Activated CD4-positive, alpha-beta T cell treated with anti-CD3 and anti-CD28 coated beads, Interleukin-2, amount 50 U/mL, for 48 hours (primary cell): Measurements from ENCODE around the gene CCHCR1.
A peak's percentile ranks its signal among the peaks of the same experiment; 100 is the strongest.

ENCODE experiments used
- DNase-seq, 2 experiments: peaks; one replicate each; pipeline ENCODE4 v3.0.0-alpha.2; 2020

CCHCR1 gene

GRCh38 chr6:31161216-31162126 lies 3.9 kb upstream of the CCHCR1 start:
- no peak for DNase-seq

- DNase-seq: peak; percentile 38 to 40
These were observed 1.6 kb upstream of the CCHCR1 start for GRCh38 chr6:31158863-31159855.

DNA sequence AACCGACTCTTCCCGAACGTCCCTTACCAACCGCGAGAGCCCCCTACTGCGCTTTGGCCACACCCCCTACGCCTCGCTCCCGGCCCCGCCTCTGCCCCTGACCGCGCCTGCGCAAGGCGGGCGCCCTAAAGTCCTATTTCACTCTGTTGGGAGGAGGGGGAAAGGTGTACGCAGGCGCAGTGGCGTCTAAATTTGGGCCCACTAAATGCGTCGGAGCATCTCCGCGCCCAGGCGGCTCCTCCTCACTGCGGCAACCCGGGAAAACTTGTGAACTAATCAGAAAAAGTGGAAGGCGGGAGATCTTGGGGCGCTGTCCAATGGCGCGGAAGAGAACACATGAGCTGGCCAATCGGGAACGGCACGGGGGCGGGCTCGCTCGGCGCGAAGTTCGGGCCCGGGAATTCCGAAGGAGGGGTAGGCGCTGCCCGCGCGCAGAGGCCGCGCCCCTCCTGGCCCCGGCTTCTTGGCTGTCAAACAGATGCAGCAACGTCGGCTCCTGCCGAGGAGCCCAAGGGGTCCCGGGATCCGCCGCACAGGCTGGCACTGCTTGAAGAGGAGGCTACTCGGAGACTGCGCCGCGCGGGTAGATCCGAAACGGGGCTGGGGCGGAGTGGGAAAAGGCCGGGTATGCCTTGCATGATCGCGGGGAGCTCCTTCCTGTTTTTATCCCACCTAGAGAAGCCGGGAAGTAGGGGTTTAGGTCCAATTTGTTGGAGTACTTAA lies 699 bp upstream of the CCHCR1 start, which contains the start of gene TCF19:
TCF19 (plus strand) TSS at position 450 of the 723 bp plus-strand sequence. CDS start 881 bp downstream, outside the sequence.
- DNase-seq: peak; percentile 99

GRCh38 chr6:31156641-31157040 lies 961 bp downstream of the CCHCR1 start:
- no peak for DNase-seq

GRCh38 chr6:31154436-31154835 lies 3.2 kb downstream of the CCHCR1 start:
- no peak for DNase-seq

GRCh38 chr6:31152781-31153180 lies 4.8 kb downstream of the CCHCR1 start:
- no peak for DNase-seq

DNA sequence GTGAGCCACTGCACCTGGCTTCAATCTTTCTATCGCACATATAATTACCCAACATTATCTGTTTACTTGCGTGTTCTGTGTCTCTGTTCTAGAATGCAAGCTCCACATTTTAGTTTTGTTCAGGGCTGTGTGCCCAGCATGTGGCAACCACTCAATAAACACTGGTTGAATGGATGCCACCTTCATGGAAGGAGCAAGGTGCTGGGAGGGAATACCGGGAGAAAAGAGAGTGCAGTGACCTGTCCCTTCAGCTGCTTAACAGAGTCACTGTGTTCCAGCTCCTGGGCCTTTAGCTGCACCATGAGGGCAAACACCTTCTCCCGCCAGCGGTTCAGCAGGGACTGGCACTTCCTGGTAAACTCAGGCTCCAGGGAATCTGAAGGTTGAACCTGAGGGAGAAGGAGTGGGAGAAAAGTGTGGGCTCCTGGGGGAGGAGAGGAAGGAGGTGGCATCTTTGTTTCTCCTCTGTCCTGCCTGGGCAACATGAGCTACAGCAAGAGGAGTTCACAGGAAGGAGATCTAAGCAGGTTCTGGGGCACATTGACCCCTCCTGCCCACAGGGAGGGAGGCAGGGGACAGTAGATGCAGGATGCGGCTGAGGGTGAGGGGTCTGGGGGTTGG lies 7.7 kb downstream of the CCHCR1 start:
- DNase-seq: no peak

- no peak for DNase-seq
These were observed 12.2 kb downstream of the CCHCR1 start for GRCh38 chr6:31145386-31145785.

GRCh38 chr6:31144970-31145340 lies 12.6 kb downstream of the CCHCR1 start:
- no peak for DNase-seq

DNA sequence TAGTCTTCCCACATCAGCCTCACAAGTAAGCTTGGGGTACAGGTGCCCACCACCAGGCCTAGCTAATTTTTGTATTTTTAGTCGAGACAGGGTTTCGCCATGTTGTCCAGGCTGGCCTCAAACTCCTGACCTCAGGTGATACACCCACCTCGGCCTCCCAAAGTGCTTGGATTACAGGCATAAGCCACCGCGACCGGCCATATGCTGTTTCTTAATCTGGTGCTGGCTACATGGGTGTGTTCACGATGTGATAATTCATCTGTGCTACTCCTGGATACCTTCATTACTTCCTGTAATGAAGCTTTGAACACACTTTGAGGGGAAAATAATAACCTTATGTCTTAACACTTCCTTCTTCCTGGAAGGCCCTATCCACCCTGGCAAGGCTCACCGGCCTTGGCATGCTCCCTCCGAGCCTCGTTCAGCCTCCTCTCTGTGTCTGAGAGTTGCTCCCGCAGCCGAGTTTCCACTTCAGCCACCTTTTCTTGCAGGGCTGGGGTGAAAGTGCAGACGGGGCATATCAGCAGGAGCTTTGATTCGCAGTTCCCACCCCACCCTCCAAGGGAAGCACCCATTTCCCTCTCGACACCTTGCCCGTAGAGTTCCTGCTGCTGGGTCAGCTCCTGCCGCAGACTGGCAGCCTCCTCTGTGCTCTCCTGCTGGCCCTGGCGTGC lies 13.2 kb downstream of the CCHCR1 start:
- DNase-seq: no peak

GRCh38 chr6:31143148-31143547 lies 14.5 kb downstream of the CCHCR1 start:
- DNase-seq: no peak

GRCh38 chr6:31142361-31142761 lies 15.2 kb downstream of the CCHCR1 start:
- no peak for DNase-seq

- no peak for DNase-seq
These were observed 17.0 kb downstream of the CCHCR1 start for GRCh38 chr6:31140643-31141042.

DNA sequence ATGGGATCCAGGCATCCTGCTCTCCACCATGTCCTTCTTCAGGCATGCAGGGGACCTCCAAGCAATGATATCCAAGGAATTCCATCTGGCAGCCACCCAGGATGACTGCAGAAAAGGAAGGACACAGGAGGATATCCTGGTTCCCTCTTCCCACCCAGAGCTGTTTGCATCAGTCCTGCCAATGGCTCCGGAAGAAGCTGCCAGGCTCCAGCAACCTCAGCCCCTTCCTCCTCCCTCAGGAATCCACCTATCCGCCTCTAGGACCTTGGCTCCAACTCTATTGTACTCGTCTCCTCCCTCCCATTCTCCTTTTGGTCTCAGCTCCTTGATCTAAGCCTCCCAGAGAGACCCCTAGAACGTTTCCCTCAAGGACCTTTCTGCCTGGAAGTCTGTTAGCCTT lies 18.0 kb downstream of the CCHCR1 start:
- DNase-seq: no peak

DNA sequence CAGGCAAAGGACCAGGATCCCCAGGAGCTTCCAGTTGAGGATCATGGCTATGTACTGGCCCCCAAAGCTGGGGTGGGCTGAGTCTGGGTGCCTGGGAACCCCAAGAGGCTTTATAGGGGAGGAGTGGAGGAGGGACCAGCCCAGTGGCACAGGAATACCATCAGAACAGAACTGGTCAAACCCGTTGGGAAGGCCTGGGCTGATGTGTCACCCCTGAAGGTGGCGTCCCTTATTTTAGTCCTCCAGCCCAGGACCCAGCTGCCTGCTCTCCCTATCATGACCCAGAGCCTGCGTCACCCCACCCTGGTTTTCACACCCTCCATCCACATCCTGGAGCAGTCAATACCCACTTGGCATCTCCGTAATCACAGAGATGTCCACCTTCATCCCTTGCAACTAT lies 18.6 kb downstream of the CCHCR1 start, which contains the start of gene PSORS1C2:
PSORS1C2 (minus strand) TSS at position 85 of the 400 bp plus-strand sequence; CDS start at position 45, 40 bp downstream.
- DNase-seq: no peak

- DNase-seq: no peak
These were observed 21.9 kb downstream of the CCHCR1 start for GRCh38 chr6:31135710-31136109.

DNA sequence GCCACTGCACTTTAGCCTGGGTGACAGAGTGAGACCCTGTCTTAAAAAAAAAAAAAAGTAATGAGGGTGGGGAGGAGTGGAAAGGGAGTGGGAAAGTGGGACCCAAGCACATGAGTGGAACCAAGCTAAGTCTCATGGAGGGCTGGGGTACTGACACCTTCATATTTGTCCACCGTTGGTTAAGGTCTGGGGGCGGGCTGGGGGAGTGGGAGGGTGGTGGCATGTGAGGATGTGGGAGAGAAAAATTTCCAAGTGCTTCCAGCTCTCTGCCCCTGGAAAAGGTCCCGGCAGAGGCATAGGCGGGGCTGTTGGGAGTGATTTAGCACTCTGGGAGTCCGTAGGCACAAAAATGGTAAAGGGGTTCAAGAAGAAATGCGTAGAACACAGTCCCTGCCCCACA lies 24.8 kb downstream of the CCHCR1 start:
- no peak for DNase-seq

GRCh38 chr6:31131595-31131994 lies 26.0 kb downstream of the CCHCR1 start:
- no peak for DNase-seq

GRCh38 chr6:31130751-31131150 lies 26.9 kb downstream of the CCHCR1 start:
- no peak for DNase-seq

DNA sequence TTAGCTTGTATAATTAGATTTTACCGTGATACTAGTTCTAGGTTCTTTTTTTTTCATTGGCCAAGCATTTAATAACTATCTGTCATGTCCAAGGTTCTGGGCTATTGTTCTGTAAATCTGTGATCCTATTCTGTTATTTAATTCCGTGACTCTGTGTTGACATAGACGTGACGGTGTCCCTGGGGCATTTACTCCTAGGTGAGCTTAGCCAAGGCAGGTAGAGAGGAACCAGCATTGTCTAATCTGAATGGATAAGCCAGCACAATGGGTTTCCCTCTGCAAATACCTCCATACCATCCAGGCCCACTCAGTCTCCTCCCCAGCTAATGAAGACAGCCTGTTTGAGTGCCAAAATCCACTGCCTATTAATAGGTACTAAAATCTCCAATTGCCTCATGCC lies 28.5 kb downstream of the CCHCR1 start:
- DNase-seq: no peak

DNA sequence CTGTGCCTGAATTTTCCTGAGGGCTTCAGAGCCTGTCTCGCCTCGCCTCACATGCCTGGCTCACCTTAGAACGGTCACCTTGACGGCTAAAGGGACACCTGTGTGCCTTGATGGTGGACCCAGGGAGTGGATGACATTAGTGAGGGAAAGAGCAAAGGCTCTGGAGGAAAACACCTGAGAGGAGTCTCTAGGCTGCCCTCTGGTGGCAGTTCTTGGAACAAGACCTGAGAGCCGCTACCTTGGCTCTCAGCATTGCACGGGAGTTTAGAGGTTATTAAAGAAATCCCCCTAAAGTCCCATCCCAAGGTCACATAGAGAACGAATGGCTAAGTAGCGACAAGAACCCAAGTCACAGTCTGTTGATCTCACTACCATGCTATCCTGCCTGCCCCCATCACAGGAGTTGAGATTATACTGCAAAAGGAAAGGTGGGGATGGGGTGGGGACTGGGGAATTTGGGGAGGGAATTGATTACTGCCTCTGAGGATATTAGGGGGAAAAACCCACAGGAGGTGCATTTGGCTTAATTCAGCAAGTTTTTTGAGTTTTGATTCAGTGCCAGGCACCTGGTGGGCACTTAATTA lies 29.4 kb downstream of the CCHCR1 start:
- peak; percentile 83 to 86 for DNase-seq
